GM19468 (cell line): Measurements from ENCODE around the gene NR6A1.

ENCODE experiments used
- ATAC-seq: cut with Tn5 transposase; IDR thresholded peaks from one replicate; pipeline ENCODE4 v1.9.1; 2021; ENCODE audit warnings: mild to moderate bottlenecking, moderate library complexity, moderate number of reproducible peaks; ENCODE audit not compliant: unreplicated experiment; ENCODE audit errors: extremely low read depth

The NR6A1 gene

GRCh38 chr9:124698265-124698664 is 72.8 kb downstream of the NR6A1 start:
- ATAC-seq = no peak

- no peak for ATAC-seq
Measured at GRCh38 chr9:124697326-124698200, 73.5 kb downstream of the NR6A1 start.

GRCh38 chr9:124696101-124696500 is 75.0 kb downstream of the NR6A1 start:
- no peak for ATAC-seq

GRCh38 chr9:124695280-124695890 is 75.7 kb downstream of the NR6A1 start:
- ATAC-seq = no peak

- no peak for ATAC-seq
Measured at GRCh38 chr9:124694414-124695279, 76.5 kb downstream of the NR6A1 start.

GRCh38 chr9:124693403-124693802 is 77.7 kb downstream of the NR6A1 start:
- no peak for ATAC-seq

- no peak for ATAC-seq
Measured at GRCh38 chr9:124688238-124688904, 82.7 kb downstream of the NR6A1 start.

- ATAC-seq = no peak
Measured at GRCh38 chr9:124686918-124687317, 84.2 kb downstream of the NR6A1 start.

GRCh38 chr9:124685217-124685616 is 85.9 kb downstream of the NR6A1 start:
- ATAC-seq = no peak

GRCh38 chr9:124684169-124684568 is 86.9 kb downstream of the NR6A1 start:
- no peak for ATAC-seq

GRCh38 chr9:124683043-124683442 is 88.1 kb downstream of the NR6A1 start:
- no peak for ATAC-seq

GRCh38 chr9:124680714-124681390 is 90.3 kb downstream of the NR6A1 start:
- ATAC-seq = no peak

GRCh38 chr9:124680049-124680448 is 91.1 kb downstream of the NR6A1 start:
- ATAC-seq = no peak

- ATAC-seq = no peak
Measured at GRCh38 chr9:124676159-124676551, 95.0 kb downstream of the NR6A1 start.

GRCh38 chr9:124675261-124676158 is 95.6 kb downstream of the NR6A1 start:
- no peak for ATAC-seq

- no peak for ATAC-seq
Measured at GRCh38 chr9:124674651-124675050, 96.5 kb downstream of the NR6A1 start.

- no peak for ATAC-seq
Measured at GRCh38 chr9:124673063-124673462, 98.0 kb downstream of the NR6A1 start.

GRCh38 chr9:124671861-124672260 is 99.2 kb downstream of the NR6A1 start:
- ATAC-seq = no peak

- ATAC-seq = no peak
Measured at GRCh38 chr9:124666642-124667041, 104.5 kb downstream of the NR6A1 start.
